ES-I3 (cell line): Measurements from ENCODE around the gene OPRD1.
"Not testable (repeated sequence)": the region's sequence is repeated elsewhere in the genome, so short reads cannot be mapped to it uniquely, and the experiment has no call there.

Experiments used
- H3K36me3 ChIP-seq: 2 replicates; pipeline ENCODE4 v1.6.1; 2013; ENCODE audit warnings: mild to moderate bottlenecking, low read length, control low read depth, moderate library complexity; ENCODE audit not compliant: insufficient read depth
- H3K4me1 ChIP-seq: 2 replicates; pipeline ENCODE4 v1.6.1; 2013; ENCODE audit warnings: mild to moderate bottlenecking, control low read depth, low read length; ENCODE audit not compliant: insufficient read depth
- H3K9ac ChIP-seq: 2 replicates; pipeline ENCODE4 v1.6.1; 2013; ENCODE audit warnings: low read depth, mild to moderate bottlenecking, low read length, moderate library complexity
- H3K9me3 ChIP-seq: 2 replicates; pipeline ENCODE4 v1.6.1; 2013; ENCODE audit warnings: mild to moderate bottlenecking, low read length, moderate library complexity; ENCODE audit not compliant: control insufficient read depth, insufficient read depth

Gene OPRD1

DNA sequence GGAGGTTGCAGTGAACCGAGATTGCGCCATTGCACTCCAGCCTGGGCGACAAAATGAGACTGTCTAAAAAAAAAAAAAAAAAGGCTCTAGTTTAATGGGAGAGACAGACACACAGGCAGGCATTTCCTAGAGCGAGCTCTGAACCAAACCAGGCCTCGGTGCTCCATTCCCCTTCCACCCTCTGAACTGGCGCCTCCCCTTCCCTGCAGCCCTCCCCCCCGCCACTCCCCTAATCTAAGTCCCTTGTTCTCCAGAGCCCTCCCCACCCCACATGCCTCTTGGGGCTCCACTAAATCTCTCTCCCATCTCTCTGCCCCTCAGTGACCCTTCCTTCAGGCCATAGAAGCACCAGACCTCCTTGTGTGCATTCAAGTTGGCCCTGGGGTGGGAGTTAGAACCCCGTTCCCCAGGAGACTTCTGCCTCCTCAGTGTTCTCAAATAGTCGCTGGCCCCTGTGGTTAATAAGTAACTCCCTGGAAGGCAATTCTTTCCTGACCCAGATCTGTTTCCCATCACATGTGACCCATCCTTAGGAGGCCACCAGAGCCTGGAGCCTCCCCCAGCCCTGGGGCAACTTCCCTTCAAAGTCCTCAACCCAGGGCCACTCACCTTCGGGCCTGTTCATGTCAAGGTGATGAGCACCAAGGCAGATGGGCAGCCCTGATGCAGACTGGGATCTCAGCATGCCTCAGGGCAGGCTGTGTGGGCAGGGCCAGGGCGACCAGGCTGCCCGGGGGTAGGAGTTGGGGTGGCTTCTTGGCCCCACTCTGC is 59.8 kb downstream of the OPRD1 start:
- H3K9ac ChIP-seq: no peak overlapping the region
- H3K9me3 ChIP-seq: no peaks in the 10 kb centered on the region
- no peaks in the 10 kb centered on the region for H3K36me3 ChIP-seq
- no peaks in the 10 kb centered on the region for H3K4me1 ChIP-seq

DNA sequence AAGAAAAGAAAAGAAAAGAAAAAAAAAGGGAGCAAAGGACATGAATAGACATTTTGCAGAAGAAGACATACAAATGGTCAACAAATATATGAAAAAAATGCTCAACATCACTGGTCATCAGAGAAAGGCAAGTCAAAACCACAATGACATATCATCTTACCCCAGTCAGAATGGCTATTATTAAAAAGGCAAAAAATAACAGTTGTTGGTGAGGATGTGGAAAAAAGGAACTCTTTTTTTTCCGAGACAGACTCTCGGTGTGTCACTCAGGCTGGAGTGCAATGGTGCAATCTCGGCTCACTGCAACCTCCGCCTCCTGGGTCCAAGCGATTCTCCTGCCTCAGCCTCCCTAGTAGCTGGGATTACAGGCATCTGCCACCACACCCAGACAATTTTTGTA is 63.2 kb downstream of the OPRD1 start:
- not testable (repeated sequence) for H3K9me3 ChIP-seq, H3K4me1 ChIP-seq, H3K9ac ChIP-seq, H3K36me3 ChIP-seq

DNA sequence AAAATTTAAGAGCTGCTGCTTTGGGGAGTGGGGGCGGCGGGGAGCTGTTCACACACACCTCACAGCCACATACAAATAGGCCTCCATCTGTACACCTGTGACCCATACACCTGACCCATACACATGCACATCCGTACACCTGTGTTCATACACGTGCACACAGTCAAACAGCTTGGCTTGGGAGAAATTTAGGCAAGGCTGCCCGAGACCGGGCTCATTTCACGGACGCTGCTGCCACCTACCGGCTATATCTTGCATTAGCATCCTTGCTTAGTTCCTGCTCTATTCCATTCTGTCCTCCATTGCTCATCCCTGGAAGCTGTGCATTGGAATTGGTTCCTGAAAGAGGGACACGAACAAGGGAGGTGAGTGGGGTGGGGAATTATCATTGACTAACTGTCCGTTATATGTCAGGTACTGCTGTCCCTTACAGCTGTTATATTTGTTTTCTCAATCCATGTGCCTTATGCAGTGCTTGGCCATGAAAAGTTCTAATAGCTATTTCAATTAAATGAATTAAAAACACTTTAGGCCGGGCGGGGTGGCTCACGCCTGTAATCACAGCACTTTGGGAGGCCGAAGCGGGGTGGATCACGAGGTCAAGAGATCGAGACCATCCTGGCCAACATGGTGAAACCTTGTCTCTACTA is 65.3 kb downstream of the OPRD1 start:
- H3K9me3 ChIP-seq: no peaks in the 10 kb centered on the region
- H3K4me1 ChIP-seq: peaks cover under 1% of the 10 kb centered on the region; the same call in 1 of the 2 replicates
- H3K9ac ChIP-seq: no peak overlapping the region
- no peaks in the 10 kb centered on the region for H3K36me3 ChIP-seq

DNA sequence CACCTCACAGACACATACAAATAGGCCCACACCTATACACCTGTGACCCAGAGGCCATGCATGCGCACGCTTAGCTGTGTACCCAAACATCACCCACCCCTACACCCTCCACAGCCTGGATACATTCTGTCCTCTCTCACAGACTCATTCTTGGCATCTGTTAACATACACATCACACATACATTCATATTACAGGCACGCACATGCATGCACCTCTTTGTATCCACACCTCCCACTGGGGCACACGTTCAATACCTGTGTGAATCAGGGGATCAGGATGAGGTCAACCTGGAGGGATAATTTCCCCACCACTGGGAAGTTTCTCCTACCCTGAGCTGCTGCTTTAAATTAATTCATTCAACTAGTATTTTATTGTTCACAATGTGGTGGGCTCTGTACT is 66.8 kb downstream of the OPRD1 start:
- H3K9ac ChIP-seq: no peak overlapping the region
- H3K4me1 ChIP-seq: peaks cover 12% of the 10 kb centered on the region
- no peaks in the 10 kb centered on the region for H3K36me3 ChIP-seq
- H3K9me3 ChIP-seq: no peaks in the 10 kb centered on the region

DNA sequence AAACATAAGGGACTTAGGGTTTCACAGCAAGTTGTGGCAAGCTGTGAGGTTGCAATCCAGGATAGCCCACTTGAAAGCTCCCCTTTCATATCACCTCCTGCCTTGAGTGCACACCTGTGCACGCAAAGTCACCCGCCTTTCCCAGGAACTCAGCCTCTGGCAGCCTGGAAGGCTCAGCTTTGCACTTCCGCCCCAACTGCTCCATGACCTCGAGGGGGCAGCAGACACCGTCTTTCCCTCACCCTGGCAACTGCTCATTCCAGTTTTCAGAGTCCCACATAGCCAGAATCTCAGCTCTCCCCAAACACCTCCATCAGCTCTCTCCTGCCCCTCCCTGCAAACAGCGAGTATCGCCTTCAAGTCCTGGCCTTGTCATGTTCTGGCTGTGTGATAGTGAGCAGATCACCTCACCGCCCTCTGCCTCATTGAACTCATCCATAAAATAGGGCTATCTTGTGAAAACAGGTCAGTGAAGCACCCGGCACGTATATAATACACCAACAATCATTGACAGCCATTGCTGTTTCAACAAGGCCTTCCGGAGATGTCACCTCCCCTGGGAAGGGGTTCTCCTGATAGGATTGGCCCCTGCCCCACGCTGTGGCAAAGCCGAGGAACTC is 70.1 kb downstream of the OPRD1 start:
- Histone ChIP-seq H3K4me1 (peaks cover 37% of the 10 kb centered on the region), H3K36me3 (no peaks in the 10 kb centered on the region), H3K9me3 (no peaks in the 10 kb centered on the region), H3K9ac (no peak overlapping the region)

DNA sequence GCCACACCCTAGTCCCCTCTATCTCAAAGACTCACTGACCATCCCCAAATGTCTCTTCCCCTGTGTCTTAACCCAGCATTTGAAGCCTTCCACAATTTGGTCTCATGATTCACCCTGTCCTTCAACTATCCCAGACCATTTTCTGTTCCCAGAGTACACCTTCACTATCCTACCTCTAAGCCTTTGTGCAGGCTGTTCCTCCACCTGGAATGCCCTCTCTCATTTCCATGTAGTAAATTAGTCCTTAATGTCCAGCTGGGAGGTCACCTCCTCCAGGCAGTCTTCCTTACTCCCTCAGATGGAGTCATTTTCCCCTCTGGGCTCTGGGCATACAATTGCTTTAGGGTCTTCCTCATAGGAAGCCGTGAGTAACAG is 71.3 kb downstream of the OPRD1 start:
- no peaks in the 10 kb centered on the region for H3K36me3 ChIP-seq
- H3K9me3 ChIP-seq: no peaks in the 10 kb centered on the region
- peak overlapping the region; percentile 34; the same call in 1 of the 2 replicates for H3K9ac ChIP-seq
- peaks cover 37% of the 10 kb centered on the region for H3K4me1 ChIP-seq

DNA sequence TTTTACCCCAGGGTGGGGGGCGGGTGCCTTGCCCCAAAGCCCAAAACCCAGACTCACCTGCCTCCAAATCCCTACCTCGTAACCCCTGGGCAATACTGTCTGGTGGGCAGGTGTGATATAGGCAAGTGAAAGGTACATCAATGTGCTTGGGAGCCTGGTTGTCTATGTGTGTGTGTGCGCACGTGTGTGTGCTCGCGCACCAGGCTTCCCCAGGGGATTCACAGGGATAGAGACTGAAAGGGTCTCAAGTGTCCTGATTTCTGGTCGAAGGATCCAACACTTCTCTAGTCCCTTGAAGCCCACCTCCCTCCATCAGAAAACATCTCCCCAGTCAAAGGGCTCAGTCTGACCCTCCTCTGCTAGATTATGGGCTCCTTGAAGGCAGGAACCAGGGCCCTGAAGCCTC is 73.5 kb downstream of the OPRD1 start:
- Histone ChIP-seq H3K36me3 (no peaks in the 10 kb centered on the region), H3K4me1 (peaks cover 37% of the 10 kb centered on the region), H3K9ac (no peak overlapping the region), H3K9me3 (no peaks in the 10 kb centered on the region)

DNA sequence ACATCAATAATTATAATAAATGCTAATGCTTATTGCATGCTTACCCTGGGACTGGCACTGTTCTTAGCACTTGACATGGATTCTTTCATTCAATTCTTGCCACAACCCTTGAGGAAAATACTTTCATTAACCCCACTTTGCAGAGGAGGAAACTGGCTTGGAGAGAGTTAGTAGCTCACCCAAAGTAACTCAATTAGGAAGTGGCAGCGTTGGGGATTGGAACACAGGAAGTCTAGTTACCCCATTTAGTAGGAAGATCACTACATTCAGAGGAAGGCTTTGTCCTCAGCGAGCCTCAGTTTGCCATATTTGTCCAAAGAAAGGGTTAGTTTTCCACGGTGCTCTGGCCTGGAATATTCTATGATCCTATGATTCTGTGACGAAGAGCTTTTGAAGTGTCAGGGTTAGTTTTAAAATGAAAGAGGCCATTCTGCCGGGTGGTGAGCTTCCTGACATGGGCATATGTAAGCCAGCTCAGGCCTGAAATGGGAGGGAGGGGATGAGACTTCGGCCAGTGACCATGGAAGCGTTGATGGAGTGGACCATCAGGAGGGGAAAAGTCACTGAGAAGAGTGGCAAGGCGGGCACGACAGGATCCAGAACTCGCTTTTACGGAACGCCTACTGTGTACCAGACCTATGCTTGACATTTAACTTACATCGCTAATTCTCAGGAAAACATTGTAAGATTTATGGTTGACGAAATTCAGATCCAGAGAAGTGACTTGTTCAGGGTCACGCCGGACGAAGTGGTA is 74.2 kb downstream of the OPRD1 start:
- Histone ChIP-seq H3K9me3 (no peaks in the 10 kb centered on the region), H3K36me3 (no peaks in the 10 kb centered on the region), H3K4me1 (peaks cover 37% of the 10 kb centered on the region), H3K9ac (peak overlapping the region; percentile 83; the same call in 1 of the 2 replicates)

DNA sequence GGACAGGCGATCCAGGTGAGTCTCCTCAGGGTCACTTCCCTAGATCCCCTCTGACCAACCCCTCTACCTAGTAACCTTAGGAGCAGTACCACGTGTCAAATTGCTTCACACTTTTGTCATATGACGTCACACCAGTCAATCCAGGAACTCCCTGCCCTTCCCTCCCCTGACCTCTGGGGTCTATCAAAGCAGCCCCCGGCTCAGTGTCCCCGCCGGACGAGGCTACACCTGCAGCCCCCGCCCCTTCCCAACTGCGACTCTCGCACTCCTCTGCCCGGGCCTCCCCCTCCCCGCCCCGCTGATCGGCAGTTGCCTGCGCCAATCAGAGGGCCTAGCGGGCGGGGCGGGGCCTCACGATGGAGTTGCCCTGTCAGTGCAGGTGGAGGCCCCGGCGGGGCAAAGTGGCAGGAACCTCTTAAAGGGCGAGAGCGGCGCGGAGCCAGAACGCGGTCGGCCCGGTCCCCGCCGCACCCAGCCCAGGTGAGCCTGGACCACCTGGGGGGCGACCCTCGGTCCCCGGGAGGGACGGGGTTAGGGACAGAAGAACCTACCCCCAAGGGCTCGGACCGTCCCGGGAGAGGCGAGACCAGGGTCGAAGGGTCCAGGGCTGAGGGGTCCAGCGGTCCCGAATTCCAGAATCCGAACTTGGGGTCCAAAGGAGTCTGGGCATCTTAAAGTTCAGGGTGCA is 74.9 kb downstream of the OPRD1 start:
- peak overlapping the region; percentile 83; the same call in 1 of the 2 replicates for H3K9ac ChIP-seq
- H3K9me3 ChIP-seq: no peaks in the 10 kb centered on the region
- no peaks in the 10 kb centered on the region for H3K36me3 ChIP-seq
- H3K4me1 ChIP-seq: peaks cover 37% of the 10 kb centered on the region

DNA sequence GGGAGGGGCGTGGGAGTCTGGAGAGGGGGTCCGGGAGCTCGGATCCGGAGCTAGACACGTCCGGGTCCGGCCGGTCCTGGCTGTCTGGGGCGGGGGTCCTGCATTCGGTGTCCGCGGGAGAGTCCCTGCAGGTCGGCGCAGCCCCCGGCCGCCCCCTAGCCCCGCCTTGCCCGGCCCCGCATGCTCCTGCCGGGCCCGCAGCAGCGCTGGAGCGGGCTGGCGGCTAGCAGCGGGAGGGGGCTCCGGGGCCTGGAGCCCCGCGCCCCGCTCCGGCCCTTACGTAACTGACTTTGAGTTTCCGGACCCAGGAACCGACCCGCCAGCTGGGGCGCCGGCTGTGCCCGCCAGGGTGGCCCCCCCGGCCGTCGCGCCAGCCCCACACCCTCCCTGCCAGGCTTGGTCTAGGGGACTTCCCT is 75.5 kb downstream of the OPRD1 start:
- Histone ChIP-seq H3K9ac (peak overlapping the region; percentile 83), H3K9me3 (no peaks in the 10 kb centered on the region), H3K36me3 (no peaks in the 10 kb centered on the region), H3K4me1 (peaks cover 34% of the 10 kb centered on the region)

DNA sequence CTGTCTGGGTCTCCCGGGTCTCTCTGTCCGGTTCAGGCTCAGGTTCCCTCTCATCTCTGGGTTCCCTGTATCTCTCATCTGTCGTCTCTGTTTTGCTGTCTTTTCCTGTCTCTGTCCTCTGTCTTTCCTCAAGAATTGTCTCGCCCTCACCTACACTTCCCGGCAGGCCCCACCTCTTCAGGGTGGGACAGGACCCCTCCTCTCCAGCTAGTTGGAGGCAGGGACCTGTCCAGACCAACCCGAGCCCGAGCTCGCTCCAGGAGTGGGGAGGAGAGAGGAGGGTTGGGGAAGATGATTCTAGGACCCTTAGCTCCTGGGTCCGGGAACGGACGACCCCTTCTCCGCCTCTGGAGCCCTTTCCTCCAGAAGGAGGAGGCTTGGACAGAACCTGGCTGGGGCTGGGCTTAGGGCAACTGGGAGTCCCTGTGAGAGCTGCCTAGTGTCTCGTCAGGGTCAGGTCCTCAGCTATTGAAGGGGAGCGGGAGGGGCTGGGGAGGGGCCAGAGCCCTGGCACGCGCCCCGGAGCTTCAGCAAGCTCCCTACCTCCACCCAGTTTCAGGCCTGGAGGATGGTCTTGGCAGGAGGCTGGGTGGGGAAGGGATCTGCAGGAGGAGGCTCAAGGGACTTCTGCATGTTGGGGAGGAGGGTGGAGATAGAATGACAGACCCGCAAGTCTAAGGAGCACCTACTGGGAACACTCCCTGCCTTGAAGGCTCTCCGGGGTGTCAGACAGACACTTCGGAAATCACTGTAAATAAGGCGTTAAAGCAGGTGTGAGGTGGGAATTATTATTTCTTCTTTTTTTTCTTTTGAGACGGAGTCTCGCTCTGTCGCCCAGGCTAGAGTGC is 76.1 kb downstream of the OPRD1 start:
- no peaks in the 10 kb centered on the region for H3K9me3 ChIP-seq
- H3K9ac ChIP-seq: peak overlapping the region; percentile 83
- H3K4me1 ChIP-seq: peaks cover 32% of the 10 kb centered on the region
- no peaks in the 10 kb centered on the region for H3K36me3 ChIP-seq

DNA sequence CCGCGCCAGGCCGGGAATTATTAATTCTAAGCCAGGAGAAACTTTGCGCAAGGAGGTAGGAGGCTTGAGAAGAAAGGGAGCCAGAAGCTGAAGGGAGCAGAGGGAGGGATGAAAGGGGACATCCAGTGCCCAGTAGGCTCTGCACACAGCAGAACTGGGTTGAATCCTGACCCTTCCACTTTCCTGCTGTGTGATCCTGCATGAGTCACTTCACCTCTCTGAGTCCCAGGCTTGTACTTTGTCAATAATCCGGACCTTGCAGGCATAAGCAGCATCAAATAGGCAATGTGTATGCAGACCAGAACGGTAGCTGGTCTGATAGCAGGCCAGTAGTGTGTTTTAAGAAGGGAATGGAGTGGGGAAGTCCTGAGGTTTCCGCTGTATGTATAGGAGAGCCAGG is 76.9 kb downstream of the OPRD1 start:
- H3K9me3 ChIP-seq: no peaks in the 10 kb centered on the region
- peaks cover 28% of the 10 kb centered on the region for H3K4me1 ChIP-seq
- no peaks in the 10 kb centered on the region for H3K36me3 ChIP-seq
- H3K9ac ChIP-seq: no peak overlapping the region

DNA sequence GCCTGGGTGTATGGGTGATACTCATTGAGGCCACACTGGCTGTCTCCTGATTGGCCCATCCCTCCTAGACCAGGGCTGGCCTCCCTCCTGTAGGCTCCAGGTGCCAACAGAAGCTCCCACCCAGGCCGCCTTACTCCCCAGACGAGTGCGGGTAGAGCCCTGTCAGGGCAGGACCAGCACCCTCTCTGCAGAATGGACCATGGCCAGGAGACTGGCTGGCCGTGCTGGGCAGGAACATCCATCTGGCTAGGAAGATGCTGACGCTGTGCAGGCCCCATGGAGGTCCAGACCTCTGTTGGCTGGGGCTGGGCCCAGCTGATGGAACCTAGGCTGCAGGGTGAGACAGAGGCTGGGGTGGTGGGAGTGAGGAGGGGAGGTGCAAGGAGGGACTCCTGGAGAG is 77.4 kb downstream of the OPRD1 start:
- no peaks in the 10 kb centered on the region for H3K36me3 ChIP-seq
- peaks cover 26% of the 10 kb centered on the region for H3K4me1 ChIP-seq
- H3K9ac ChIP-seq: no peak overlapping the region
- no peaks in the 10 kb centered on the region for H3K9me3 ChIP-seq
